Endothelial cell of umbilical vein (primary cell): ENCODE data around the gene MFSD6. TPM values are rescaled to one million over a fixed set of nuclear protein-coding genes. Genes with fewer than 3 reads are reported as not detected.

Source experiments
- BruUV-seq: library from RNA; stranded (reverse); fragments of 400-500 nt; replicated peaks from 2 replicates; lab custom pipeline; 2021; lab: Mats Ljungman, UMichigan
- CTCF ChIA-PET: fragments of 300-600, 350-600 bp; sonication (Branson Sonifier 250); formaldehyde crosslinking; loops from one replicate; lab custom pipeline; 2021; ENCODE audit warnings: antibody characterized with exemption, inconsistent platforms; lab: Charles Lee
- POLR2A ChIA-PET: fragments of 300-600, 350-600 bp; sonication (Branson Sonifier 250); formaldehyde crosslinking; loops from one replicate; lab custom pipeline; 2021; ENCODE audit warnings: antibody characterized with exemption, inconsistent platforms; lab: Charles Lee
- DNase-seq: peaks from one replicate; pipeline ENCODE4 v3.0.0-alpha.2; 2011; ENCODE audit warnings: low read depth, low spot score
- FAIRE-seq: peaks from 2 replicates; lab custom pipeline; 2011; peaks lifted over from hg19 to GRCh38; lab: Jason Lieb, UNC
- H2AFZ ChIP-seq: 2 replicates; pipeline ENCODE4 v1.6.0; 2012; ENCODE audit warnings: low read depth, low read length, control low read depth, inconsistent platforms
- H3K27ac ChIP-seq: 2 replicates; pipeline ENCODE4 v1.5.1; 2011; ENCODE audit warnings: low read depth, mild to moderate bottlenecking, control low read depth, low read length, moderate library complexity; ENCODE audit not compliant: insufficient read depth
- H3K27me3 ChIP-seq, 2 experiments: 2 replicates each; pipeline versions ENCODE4 v1.6.0 to v1.6.1; 2011; ENCODE audit warnings: low read length in 2 of 2, mixed read lengths in 1 of 2; ENCODE audit not compliant: control insufficient read depth in 2 of 2, insufficient read depth in 2 of 2
- H3K36me3 ChIP-seq, 2 experiments: 2 replicates in 1 of 2; 3 replicates in 1 of 2; pipeline ENCODE4 v1.5.1; 2011; ENCODE audit warnings: low read length in 2 of 2, mild to moderate bottlenecking in 1 of 2, moderate library complexity in 1 of 2; ENCODE audit not compliant: control insufficient read depth in 2 of 2, insufficient read depth in 2 of 2; ENCODE audit errors: extremely low read depth in 1 of 2
- H3K4me1 ChIP-seq: 3 replicates; pipeline ENCODE4 v1.5.1; 2011; ENCODE audit warnings: mild to moderate bottlenecking, low read length; ENCODE audit not compliant: control insufficient read depth, insufficient read depth; ENCODE audit errors: extremely low read depth
- H3K4me2 ChIP-seq: 2 replicates; pipeline ENCODE4 v1.6.1; 2011; ENCODE audit warnings: low read length, control low read depth, mixed read lengths; ENCODE audit not compliant: insufficient read depth
- H3K4me3 ChIP-seq, 3 experiments: fragments of 200-600 bp in 1 of 3; sonication (generic), shearing (Covaris generic) in 1 of 3; replicated peaks in 1 of 3; 2 replicates each; pipeline ENCODE4 v1.5.1; 2011 to 2016; ENCODE audit warnings: control low read depth in 3 of 3, low read length in 3 of 3, mild to moderate bottlenecking in 2 of 3, inconsistent platforms in 1 of 3, low read depth in 1 of 3, moderate library complexity in 1 of 3; ENCODE audit not compliant: insufficient read depth in 1 of 3
- H3K79me2 ChIP-seq: 2 replicates; pipeline ENCODE4 v1.6.0; 2012; ENCODE audit warnings: low read length, inconsistent platforms; ENCODE audit not compliant: control insufficient read depth, insufficient read depth
- H3K9ac ChIP-seq: replicated peaks from 2 replicates; pipeline ENCODE3; 2011; ENCODE audit warnings: low read length, control low read depth; ENCODE audit not compliant: insufficient read depth; ENCODE audit errors: extremely low read depth
- H3K9me1 ChIP-seq: replicated peaks from 3 replicates; pipeline ENCODE4 v1.6.0; 2011; ENCODE audit warnings: mild to moderate bottlenecking, low read length; ENCODE audit not compliant: control insufficient read depth, insufficient read depth; ENCODE audit errors: extremely low read depth
- H3K9me3 ChIP-seq: replicated peaks from 2 replicates; pipeline ENCODE4 v1.5.1; 2012; ENCODE audit warnings: low read length, inconsistent platforms; ENCODE audit not compliant: control insufficient read depth, insufficient read depth
- H4K20me1 ChIP-seq: replicated peaks from 2 replicates; pipeline ENCODE3; 2011; ENCODE audit warnings: mild to moderate bottlenecking, low read length; ENCODE audit not compliant: control insufficient read depth, insufficient read depth; ENCODE audit errors: extremely low read depth
- EZH2 ChIP-seq: IDR thresholded peaks from 2 replicates; pipeline ENCODE4 v1.6.1; 2012; ENCODE audit warnings: borderline replicate concordance, low read depth, mild to moderate bottlenecking, moderate library complexity, low read length, inconsistent platforms; ENCODE audit not compliant: severe bottlenecking
- FOS ChIP-seq: IDR thresholded peaks from 2 replicates; pipeline ENCODE4 v1.6.1; 2011; ENCODE audit warnings: mild to moderate bottlenecking, low read length, moderate library complexity, borderline replicate concordance; ENCODE audit not compliant: insufficient read depth
- GATA2 ChIP-seq: IDR thresholded peaks from 2 replicates; pipeline ENCODE4 v1.7.0; 2011; ENCODE audit warnings: low read depth, mild to moderate bottlenecking, moderate library complexity, mixed read lengths, low read length; ENCODE audit not compliant: insufficient read length, insufficient read depth
- JUN ChIP-seq: IDR thresholded peaks from 2 replicates; pipeline ENCODE4 v1.6.1; 2011; ENCODE audit warnings: borderline replicate concordance, low read depth; ENCODE audit not compliant: insufficient read length, insufficient read depth
- MAX ChIP-seq: IDR thresholded peaks from 2 replicates; pipeline ENCODE4 v1.6.1; 2011; ENCODE audit not compliant: insufficient read depth, insufficient read length
- MYC ChIP-seq: IDR thresholded peaks from one replicate; pipeline ENCODE4 v1.6.1; 2011; ENCODE audit warnings: mild to moderate bottlenecking, low read depth, low read length
- POLR2A ChIP-seq: IDR thresholded peaks from 2 replicates; pipeline ENCODE4 v1.6.1; 2012; ENCODE audit warnings: low read depth, mild to moderate bottlenecking, control low read depth, low read length
- POLR2AphosphoS5 ChIP-seq: IDR thresholded peaks from 2 replicates; pipeline ENCODE4 v1.6.1; 2012; ENCODE audit warnings: low read depth, mild to moderate bottlenecking, control low read depth, low read length, moderate library complexity; ENCODE audit not compliant: insufficient read depth
- dilution Hi-C: fragments of 300-500 bp; cut with MboI; formaldehyde crosslinking; loops from one replicate; pipeline ENCODE4 v1.15.0; 2019; ENCODE audit warnings: low sequenced_read_pairs; ENCODE audit not compliant: extremely low pct_ligation_motif_present
- intact Hi-C: fragments of 100-400 bp; cut with micrococcal nuclease; formaldehyde crosslinking; loops from one replicate; pipeline ENCODE4 v1.10.0; 2022
- polyA plus RNA-seq, 4 experiments: library from polyadenylated mRNA; depleted of rRNA in 3 of 4; stranded (reverse) in 3 of 4; unstranded in 1 of 4; fragments of >200 nt; gene quantifications; 2 replicates each; pipeline versions ENCODE4 v1.2.1 to v1.2.3, GENCODE V29; 2011 to 2012; ENCODE audit warnings: missing spikeins in 1 of 4
- total RNA-seq: library from RNA; stranded (reverse); gene quantifications from 2 replicates; pipeline ENCODE4 v1.2.3, GENCODE V29; 2021
- TF ChIP-seq, protein P1 (sequence below), 2 donors: IDR thresholded peaks; 1 replicate in 1 of 2; 2 replicates in 1 of 2; pipeline ENCODE4 v1.5.1; 2011; ENCODE audit warnings: low read length in 2 of 2, mild to moderate bottlenecking in 2 of 2, moderate library complexity in 2 of 2, control low read depth in 1 of 2, inconsistent platforms in 1 of 2, low read depth in 1 of 2; ENCODE audit not compliant: insufficient read depth in 1 of 2; ENCODE audit errors: extremely low read depth in 1 of 2

The MFSD6 gene
- total and polyA plus RNA-seq, 2 donors (not counting 3 experiments of a cell fraction or from before 2014, with no cell fraction given), result 4.3 to 4.5 TPM

DNA sequence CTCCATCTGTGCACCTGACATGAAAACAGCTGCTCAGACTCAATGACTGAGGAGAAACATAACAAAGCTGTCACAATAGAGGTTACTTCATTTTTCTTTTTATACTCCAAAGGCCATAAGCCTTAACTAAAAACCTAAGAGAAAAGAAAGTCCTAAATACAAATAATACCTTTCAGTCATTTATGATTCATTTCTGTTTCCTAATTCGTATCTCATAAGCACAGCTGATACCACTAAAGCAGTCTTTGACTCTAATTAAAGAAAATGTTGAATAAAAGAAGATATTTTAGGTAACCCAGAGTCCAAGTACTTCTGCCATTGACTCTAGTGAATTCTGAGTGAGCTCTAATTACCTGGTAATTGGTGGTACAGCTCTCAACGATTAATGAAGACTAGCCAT is 105.7 kb downstream of the MFSD6 start:
- Histone ChIP-seq H3K27me3 (no peaks in the 10 kb centered on the region), H3K36me3 (no peaks in the 10 kb centered on the region), H3K9ac (no peak overlapping the region), H3K4me1 (no peaks in the 10 kb centered on the region), H3K79me2 (no peaks in the 10 kb centered on the region), H3K9me1 (no peaks in the 10 kb centered on the region), H3K4me3 (no peak overlapping the region), H3K27ac (no peak overlapping the region), H4K20me1 (no peaks in the 10 kb centered on the region), H3K9me3 (no peaks in the 10 kb centered on the region), H3K4me2 (no peak overlapping the region), H2AFZ (no peak overlapping the region)
- no peak for TF ChIP-seq MAX
- TF ChIP-seq GATA2, result no peak
- no peak for TF ChIP-seq FOS
- TF ChIP-seq, protein P1, sequence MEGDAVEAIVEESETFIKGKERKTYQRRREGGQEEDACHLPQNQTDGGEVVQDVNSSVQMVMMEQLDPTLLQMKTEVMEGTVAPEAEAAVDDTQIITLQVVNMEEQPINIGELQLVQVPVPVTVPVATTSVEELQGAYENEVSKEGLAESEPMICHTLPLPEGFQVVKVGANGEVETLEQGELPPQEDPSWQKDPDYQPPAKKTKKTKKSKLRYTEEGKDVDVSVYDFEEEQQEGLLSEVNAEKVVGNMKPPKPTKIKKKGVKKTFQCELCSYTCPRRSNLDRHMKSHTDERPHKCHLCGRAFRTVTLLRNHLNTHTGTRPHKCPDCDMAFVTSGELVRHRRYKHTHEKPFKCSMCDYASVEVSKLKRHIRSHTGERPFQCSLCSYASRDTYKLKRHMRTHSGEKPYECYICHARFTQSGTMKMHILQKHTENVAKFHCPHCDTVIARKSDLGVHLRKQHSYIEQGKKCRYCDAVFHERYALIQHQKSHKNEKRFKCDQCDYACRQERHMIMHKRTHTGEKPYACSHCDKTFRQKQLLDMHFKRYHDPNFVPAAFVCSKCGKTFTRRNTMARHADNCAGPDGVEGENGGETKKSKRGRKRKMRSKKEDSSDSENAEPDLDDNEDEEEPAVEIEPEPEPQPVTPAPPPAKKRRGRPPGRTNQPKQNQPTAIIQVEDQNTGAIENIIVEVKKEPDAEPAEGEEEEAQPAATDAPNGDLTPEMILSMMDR (IDR thresholded peaks at IDR 0.05; ENCODE audit: extremely low read depth in 1 of 2, insufficient read depth in 1 of 2, low read depth in 1 of 2, low read length in 2 of 2), result no peak
- no peak for TF ChIP-seq EZH2
- no peak for TF ChIP-seq POLR2A
- TF ChIP-seq MYC, result no peak
- TF ChIP-seq POLR2AphosphoS5, result no peak
- no peak for TF ChIP-seq JUN
- ChIA-PET CTCF (interaction anchor here (1.1 kb wide), 1 partner anchor 185 kb away, joined by 6 read pairs; no protein-coding TSS in a partner anchor), POLR2A (no interaction called here)
- dilution Hi-C loops (no loop called here), intact Hi-C loops (loop anchor here (5.0 kb wide), 1 partner anchor 288 kb away; no protein-coding TSS in a partner anchor)
- BruUV-seq, result no TSS peak
- no peak for FAIRE-seq
- DNase-seq, result no peak
